H1 (cell line): ENCODE results near the gene AKAP7.

Experiments
- CBX5 ChIP-seq: fragments of 300-800, 300-1000 bp; sonication (generic); IDR thresholded peaks from 2 replicates; pipeline ENCODE4 v1.7.1; 2016; ENCODE audit warnings: antibody characterized with exemption, low read length, low read depth
- JUN ChIP-seq: IDR thresholded peaks from 2 replicates; pipeline ENCODE4 v1.6.1; 2011; ENCODE audit warnings: low read depth, mild to moderate bottlenecking, improper control_type of control experiment, low read length
- POLR2A ChIP-seq, 2 experiments: IDR thresholded peaks; 1 replicate in 1 of 2; 2 replicates in 1 of 2; pipeline ENCODE4 v1.6.1; 2011; ENCODE audit warnings: low read depth in 2 of 2, low read length in 2 of 2, mild to moderate bottlenecking in 2 of 2; ENCODE audit errors: control extremely low read depth in 1 of 2
- RBBP5 ChIP-seq: IDR thresholded peaks from 2 replicates; pipeline ENCODE4 v1.7.1; 2012; ENCODE audit warnings: low read depth, mild to moderate bottlenecking, inconsistent platforms, low read length, moderate library complexity, borderline replicate concordance
- SIX5 ChIP-seq: IDR thresholded peaks from 2 replicates; pipeline ENCODE4 v1.6.1; 2011; ENCODE audit warnings: mild to moderate bottlenecking, low read depth, low read length
- SP1 ChIP-seq: IDR thresholded peaks from 2 replicates; pipeline ENCODE4 v1.6.1; 2011; ENCODE audit warnings: low read depth, low read length
- TAF1 ChIP-seq: IDR thresholded peaks from 2 replicates; pipeline ENCODE4 v1.6.1; 2011; ENCODE audit warnings: mild to moderate bottlenecking, low read depth, low read length
- TF ChIP-seq, protein P1 (sequence below), 3 experiments: IDR thresholded peaks; 1 replicate in 2 of 3; 2 replicates in 1 of 3; pipeline versions ENCODE4 v1.5.1 to v1.6.1; 2011; ENCODE audit warnings: low read length in 3 of 3, mild to moderate bottlenecking in 3 of 3, inconsistent platforms in 2 of 3, low read depth in 1 of 3, moderate library complexity in 1 of 3; ENCODE audit not compliant: insufficient read depth in 1 of 3; ENCODE audit errors: control extremely low read depth in 1 of 3

DNA sequence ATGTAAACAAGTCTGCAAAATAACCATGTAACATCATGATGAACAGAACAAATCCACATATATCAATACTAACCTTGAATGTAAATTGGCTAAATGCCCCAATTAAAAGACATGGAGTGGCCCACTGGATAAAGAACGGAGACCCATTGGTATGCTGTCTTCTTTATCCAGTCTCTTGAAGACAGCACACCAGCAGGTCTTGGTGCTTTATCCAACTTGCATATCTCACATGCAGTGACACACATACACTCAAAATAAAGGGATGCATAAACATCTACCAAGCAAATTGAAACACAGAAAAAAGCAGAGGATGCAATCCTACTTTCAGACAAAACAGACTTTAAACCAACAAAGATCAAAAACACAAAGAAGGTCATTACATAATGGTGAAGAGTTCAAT lies 41.9 kb upstream of the AKAP7 start:
- TF ChIP-seq CBX5: no peak
- TF ChIP-seq RBBP5: no peak
- TF ChIP-seq, protein P1, sequence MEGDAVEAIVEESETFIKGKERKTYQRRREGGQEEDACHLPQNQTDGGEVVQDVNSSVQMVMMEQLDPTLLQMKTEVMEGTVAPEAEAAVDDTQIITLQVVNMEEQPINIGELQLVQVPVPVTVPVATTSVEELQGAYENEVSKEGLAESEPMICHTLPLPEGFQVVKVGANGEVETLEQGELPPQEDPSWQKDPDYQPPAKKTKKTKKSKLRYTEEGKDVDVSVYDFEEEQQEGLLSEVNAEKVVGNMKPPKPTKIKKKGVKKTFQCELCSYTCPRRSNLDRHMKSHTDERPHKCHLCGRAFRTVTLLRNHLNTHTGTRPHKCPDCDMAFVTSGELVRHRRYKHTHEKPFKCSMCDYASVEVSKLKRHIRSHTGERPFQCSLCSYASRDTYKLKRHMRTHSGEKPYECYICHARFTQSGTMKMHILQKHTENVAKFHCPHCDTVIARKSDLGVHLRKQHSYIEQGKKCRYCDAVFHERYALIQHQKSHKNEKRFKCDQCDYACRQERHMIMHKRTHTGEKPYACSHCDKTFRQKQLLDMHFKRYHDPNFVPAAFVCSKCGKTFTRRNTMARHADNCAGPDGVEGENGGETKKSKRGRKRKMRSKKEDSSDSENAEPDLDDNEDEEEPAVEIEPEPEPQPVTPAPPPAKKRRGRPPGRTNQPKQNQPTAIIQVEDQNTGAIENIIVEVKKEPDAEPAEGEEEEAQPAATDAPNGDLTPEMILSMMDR (IDR thresholded peaks at IDR 0.05; ENCODE audit: control extremely low read depth in 1 of 3, insufficient read depth in 1 of 3, low read depth in 1 of 3, low read length in 3 of 3): no peak
- TF ChIP-seq TAF1: no peak
- no peak for TF ChIP-seq SP1
- TF ChIP-seq SIX5: no peak
- no peak for TF ChIP-seq JUN
- no peak for TF ChIP-seq POLR2A (IDR thresholded peaks at IDR 0.05; ENCODE audit: control extremely low read depth in 1 of 2, low read depth in 2 of 2, low read length in 2 of 2)
